H9 (cell line): Measurements from ENCODE around the gene MMP17. TPM values are rescaled to one million over a fixed set of nuclear protein-coding genes. Genes with fewer than 3 reads are reported as not detected.

ENCODE experiments used
- DNase-seq: peaks from one replicate; pipeline ENCODE4 v3.0.0-alpha.2; 2017
- H2AFZ ChIP-seq: one replicate; pipeline ENCODE4 v1.6.1; 2013; ENCODE audit warnings: mild to moderate bottlenecking, low read length, control low read depth, moderate library complexity
- H2AK5ac ChIP-seq: 2 replicates; pipeline ENCODE4 v1.6.1; 2013; ENCODE audit warnings: low read length, control low read depth, mixed read lengths; ENCODE audit not compliant: insufficient read length
- H2BK120ac ChIP-seq: one replicate; pipeline ENCODE4 v1.6.1; 2013; ENCODE audit warnings: low read depth, mild to moderate bottlenecking, low read length, control low read depth, inconsistent platforms; ENCODE audit not compliant: poor library complexity, severe bottlenecking
- H2BK12ac ChIP-seq: 2 replicates; pipeline ENCODE4 v1.6.1; 2013; ENCODE audit warnings: low read length, control low read depth, mixed read lengths, low read depth; ENCODE audit not compliant: insufficient read length
- H2BK15ac ChIP-seq: 2 replicates; pipeline ENCODE4 v1.6.1; 2013; ENCODE audit warnings: low read depth, low read length, control low read depth
- H2BK20ac ChIP-seq: one replicate; pipeline ENCODE4 v1.6.1; 2013; ENCODE audit warnings: low read depth, mild to moderate bottlenecking, low read length, control low read depth, inconsistent platforms; ENCODE audit not compliant: poor library complexity, severe bottlenecking
- H2BK5ac ChIP-seq: 2 replicates; pipeline ENCODE4 v1.6.1; 2013; ENCODE audit warnings: low read length, control low read depth, mixed read lengths; ENCODE audit not compliant: insufficient read length
- H3K14ac ChIP-seq: 2 replicates; pipeline ENCODE4 v1.6.1; 2013; ENCODE audit warnings: low read length, control low read depth; ENCODE audit not compliant: insufficient read depth
- H3K18ac ChIP-seq: 2 replicates; pipeline ENCODE4 v1.6.1; 2013; ENCODE audit warnings: low read depth, mild to moderate bottlenecking, mixed read lengths, low read length, control low read depth; ENCODE audit not compliant: insufficient read length
- H3K23ac ChIP-seq: 2 replicates; pipeline ENCODE4 v1.6.1; 2013; ENCODE audit warnings: low read length, control low read depth, mixed read lengths, low read depth; ENCODE audit not compliant: insufficient read length
- H3K23me2 ChIP-seq: 2 replicates; pipeline ENCODE4 v1.6.1; 2013; ENCODE audit warnings: low read depth, mild to moderate bottlenecking, mixed read lengths, low read length, control low read depth; ENCODE audit not compliant: insufficient read length, poor library complexity, severe bottlenecking
- H3K27ac ChIP-seq: 2 replicates; pipeline ENCODE4 v1.5.1; 2013; ENCODE audit warnings: low read length, control low read depth, mixed read lengths, low read depth; ENCODE audit not compliant: insufficient read length
- H3K27me3 ChIP-seq: 2 replicates; pipeline ENCODE4 v1.6.1; 2013; ENCODE audit warnings: low read length, control low read depth, inconsistent platforms; ENCODE audit not compliant: insufficient read depth
- H3K4ac ChIP-seq: 2 replicates; pipeline ENCODE4 v1.6.1; 2013; ENCODE audit warnings: low read depth, mild to moderate bottlenecking, control low read depth, inconsistent platforms, low read length, moderate library complexity
- H3K4me1 ChIP-seq: 2 replicates; pipeline ENCODE4 v1.6.1; 2013; ENCODE audit warnings: low read length, control low read depth, inconsistent platforms; ENCODE audit not compliant: insufficient read depth
- H3K4me2 ChIP-seq: 2 replicates; pipeline ENCODE4 v1.6.1; 2013; ENCODE audit warnings: low read length, control low read depth, mixed read lengths; ENCODE audit not compliant: insufficient read length, insufficient read depth
- H3K56ac ChIP-seq: 2 replicates; pipeline ENCODE4 v1.6.1; 2013; ENCODE audit warnings: low read depth, mild to moderate bottlenecking, mixed read lengths, low read length, control low read depth; ENCODE audit not compliant: insufficient read length
- H3K79me1 ChIP-seq: 2 replicates; pipeline ENCODE4 v1.6.1; 2013; ENCODE audit warnings: low read depth, mild to moderate bottlenecking, moderate library complexity, low read length, control low read depth, inconsistent platforms; ENCODE audit not compliant: insufficient read depth, poor library complexity, severe bottlenecking
- H3K79me2 ChIP-seq: 2 replicates; pipeline ENCODE4 v1.6.1; 2013; ENCODE audit warnings: low read length, control low read depth, inconsistent platforms; ENCODE audit not compliant: insufficient read depth
- H3K9ac ChIP-seq: 2 replicates; pipeline ENCODE4 v1.6.1; 2013; ENCODE audit warnings: low read length, control low read depth, mixed read lengths; ENCODE audit not compliant: insufficient read length; ENCODE audit errors: extremely low read depth
- H3K9me3 ChIP-seq: one replicate; pipeline ENCODE4 v1.6.1; 2013; ENCODE audit warnings: low read depth, low read length, inconsistent platforms; ENCODE audit not compliant: control insufficient read depth
- H3T11ph ChIP-seq: one replicate; pipeline ENCODE4 v1.6.1; 2013; ENCODE audit warnings: mild to moderate bottlenecking, low read length, control low read depth, inconsistent platforms
- H4K20me1 ChIP-seq: one replicate; pipeline ENCODE4 v1.6.1; 2013; ENCODE audit not compliant: control insufficient read depth, insufficient read length, insufficient read depth
- H4K5ac ChIP-seq: 2 replicates; pipeline ENCODE4 v1.6.1; 2013; ENCODE audit warnings: low read depth, mild to moderate bottlenecking, mixed read lengths, low read length, control low read depth; ENCODE audit not compliant: insufficient read length
- H4K8ac ChIP-seq: replicated peaks from 2 replicates; pipeline ENCODE4 v1.6.1; 2013; ENCODE audit warnings: low read length, control low read depth, mixed read lengths, low read depth; ENCODE audit not compliant: insufficient read length
- H4K91ac ChIP-seq: 2 replicates; pipeline ENCODE4 v1.6.1; 2013; ENCODE audit warnings: low read depth, mild to moderate bottlenecking, moderate library complexity, mixed read lengths, low read length, control low read depth; ENCODE audit not compliant: insufficient read length
- H3K27ac Mint-ChIP-seq, 3 experiments: 2 replicates in 2 of 3; 3 replicates in 1 of 3; pipeline ENCODE4 v1.8.0; 2020 to 2021; ENCODE audit warnings: mixed read lengths in 3 of 3, mild to moderate bottlenecking in 1 of 3, moderate library complexity in 1 of 3
- H3K27me3 Mint-ChIP-seq: 2 replicates; pipeline ENCODE4 v1.8.0; 2021; ENCODE audit warnings: low read depth, mild to moderate bottlenecking, moderate library complexity, mixed read lengths
- H3K36me3 Mint-ChIP-seq, 3 experiments: 2 replicates in 2 of 3; 3 replicates in 1 of 3; pipeline ENCODE4 v1.8.0; 2020 to 2021; ENCODE audit warnings: low read depth in 3 of 3, mixed read lengths in 3 of 3; ENCODE audit not compliant: insufficient read depth in 1 of 3
- H3K4me1 Mint-ChIP-seq, 2 experiments: 2 replicates each; pipeline ENCODE4 v1.8.0; 2020; ENCODE audit warnings: mixed read lengths in 2 of 2
- H3K4me3 Mint-ChIP-seq, 2 experiments: 2 replicates in 1 of 2; 3 replicates in 1 of 2; pipeline ENCODE4 v1.8.0; 2020 to 2021; ENCODE audit warnings: mild to moderate bottlenecking in 2 of 2, mixed read lengths in 2 of 2, moderate library complexity in 1 of 2
- H3K9me3 Mint-ChIP-seq, 2 experiments: 2 replicates in 1 of 2; 3 replicates in 1 of 2; pipeline ENCODE4 v1.8.0; 2020; ENCODE audit warnings: mild to moderate bottlenecking in 2 of 2, mixed read lengths in 2 of 2, moderate library complexity in 1 of 2
- WGBS: extraction: QIAGEN DNeasy Blood & Tissue Kit; methylation state at CpG from one replicate; pipeline ENCODE4 v1.1.7; 2013; ENCODE audit warnings: missing lambda C conversion rate, low lambda C conversion rate, mixed read lengths; ENCODE audit not compliant: insufficient read length; ENCODE audit errors: extremely low coverage; 5-methylcytosine and 5-hydroxymethylcytosine counted together
- total RNA-seq: library from RNA; stranded (reverse); gene quantifications from 2 replicates; pipeline ENCODE4 v1.2.1, GENCODE V29; 2021
- TF ChIP-seq, protein P1 (sequence below): fragments of 200-600 bp; sonication (generic); conservative IDR thresholded peaks from 3 replicates; pipeline ENCODE4 v1.8.0; 2021; ENCODE audit warnings: antibody characterized with exemption, mild to moderate bottlenecking

The MMP17 gene
- total RNA-seq, 1 experiment from 2014 or later = 14.8 TPM

GRCh38 chr12:131857908-131858850, 30.0 kb downstream of the MMP17 start:
- H2AK5ac ChIP-seq = no peak overlapping the region
- DNase-seq = peak; percentile 29
- peaks cover 0 to 4% of the 10 kb centered on the region in 2 experiments; a peak in 1 of 5 replicates for H3K9me3 Mint-ChIP-seq
- WGBS = no CpG with 5 or more reads among the region's 21 CpGs
- no peak overlapping the region for H4K5ac ChIP-seq
- no peak overlapping the region for H3T11ph ChIP-seq
- TF ChIP-seq, protein P1, sequence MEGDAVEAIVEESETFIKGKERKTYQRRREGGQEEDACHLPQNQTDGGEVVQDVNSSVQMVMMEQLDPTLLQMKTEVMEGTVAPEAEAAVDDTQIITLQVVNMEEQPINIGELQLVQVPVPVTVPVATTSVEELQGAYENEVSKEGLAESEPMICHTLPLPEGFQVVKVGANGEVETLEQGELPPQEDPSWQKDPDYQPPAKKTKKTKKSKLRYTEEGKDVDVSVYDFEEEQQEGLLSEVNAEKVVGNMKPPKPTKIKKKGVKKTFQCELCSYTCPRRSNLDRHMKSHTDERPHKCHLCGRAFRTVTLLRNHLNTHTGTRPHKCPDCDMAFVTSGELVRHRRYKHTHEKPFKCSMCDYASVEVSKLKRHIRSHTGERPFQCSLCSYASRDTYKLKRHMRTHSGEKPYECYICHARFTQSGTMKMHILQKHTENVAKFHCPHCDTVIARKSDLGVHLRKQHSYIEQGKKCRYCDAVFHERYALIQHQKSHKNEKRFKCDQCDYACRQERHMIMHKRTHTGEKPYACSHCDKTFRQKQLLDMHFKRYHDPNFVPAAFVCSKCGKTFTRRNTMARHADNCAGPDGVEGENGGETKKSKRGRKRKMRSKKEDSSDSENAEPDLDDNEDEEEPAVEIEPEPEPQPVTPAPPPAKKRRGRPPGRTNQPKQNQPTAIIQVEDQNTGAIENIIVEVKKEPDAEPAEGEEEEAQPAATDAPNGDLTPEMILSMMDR = no peak
- no peak overlapping the region for H4K91ac ChIP-seq
- H3K23ac ChIP-seq = no peak overlapping the region
- no peak overlapping the region for H2BK20ac ChIP-seq
- no peak overlapping the region for H3K56ac ChIP-seq
- H3K27ac Mint-ChIP-seq = peak overlapping the region in 2 of 3 experiments; percentile 74 to 78; a peak in 6 of 7 replicates
- H2BK12ac ChIP-seq = no peak overlapping the region
- H3K4me1 ChIP-seq = peaks cover 2% of the 10 kb centered on the region; the same call in 1 of the 2 replicates
- no peaks in the 10 kb centered on the region for H4K20me1 ChIP-seq
- H3K18ac ChIP-seq = no peak overlapping the region
- no peak overlapping the region for H4K8ac ChIP-seq
- no peaks in the 10 kb centered on the region for H3K23me2 ChIP-seq
- H2BK5ac ChIP-seq = no peak overlapping the region
- no peaks in the 10 kb centered on the region for H3K79me2 ChIP-seq
- H2BK120ac ChIP-seq = no peak overlapping the region
- no peak overlapping the region for H2AFZ ChIP-seq
- no peak overlapping the region for H3K14ac ChIP-seq
- H3K4me3 Mint-ChIP-seq = peak overlapping the region in 1 of 2 experiments; percentile 39; a peak in 1 of 5 replicates
- peaks cover 13% of the 10 kb centered on the region for H3K27me3 Mint-ChIP-seq
- no peaks in the 10 kb centered on the region for H3K27me3 ChIP-seq
- H2BK15ac ChIP-seq = no peak overlapping the region
- no peak overlapping the region for H3K4me2 ChIP-seq
- no peak overlapping the region for H3K9ac ChIP-seq
- no peak overlapping the region for H3K27ac ChIP-seq
- no peaks in the 10 kb centered on the region for H3K9me3 ChIP-seq
- no peaks in the 10 kb centered on the region for H3K79me1 ChIP-seq
- H3K4ac ChIP-seq = no peak overlapping the region
- peaks cover 0 to 7% (median 0%) of the 10 kb centered on the region in 3 experiments; a peak in 2 of 7 replicates for H3K36me3 Mint-ChIP-seq
- peaks cover 31 to 44% of the 10 kb centered on the region in 2 experiments for H3K4me1 Mint-ChIP-seq
